Measurements from ENCODE around the gene SOX15. TPM values are rescaled to one million over a fixed set of nuclear protein-coding genes. Genes with fewer than 3 reads are reported as not detected.

SOX15 gene
- total and polyA plus RNA-seq, 10 of the 15 experiments (the other 5 are each of a cell fraction or from before 2014, with no cell fraction given) = 0.06 to 0.53 (median 0.16) TPM; not detected in 2

DNA sequence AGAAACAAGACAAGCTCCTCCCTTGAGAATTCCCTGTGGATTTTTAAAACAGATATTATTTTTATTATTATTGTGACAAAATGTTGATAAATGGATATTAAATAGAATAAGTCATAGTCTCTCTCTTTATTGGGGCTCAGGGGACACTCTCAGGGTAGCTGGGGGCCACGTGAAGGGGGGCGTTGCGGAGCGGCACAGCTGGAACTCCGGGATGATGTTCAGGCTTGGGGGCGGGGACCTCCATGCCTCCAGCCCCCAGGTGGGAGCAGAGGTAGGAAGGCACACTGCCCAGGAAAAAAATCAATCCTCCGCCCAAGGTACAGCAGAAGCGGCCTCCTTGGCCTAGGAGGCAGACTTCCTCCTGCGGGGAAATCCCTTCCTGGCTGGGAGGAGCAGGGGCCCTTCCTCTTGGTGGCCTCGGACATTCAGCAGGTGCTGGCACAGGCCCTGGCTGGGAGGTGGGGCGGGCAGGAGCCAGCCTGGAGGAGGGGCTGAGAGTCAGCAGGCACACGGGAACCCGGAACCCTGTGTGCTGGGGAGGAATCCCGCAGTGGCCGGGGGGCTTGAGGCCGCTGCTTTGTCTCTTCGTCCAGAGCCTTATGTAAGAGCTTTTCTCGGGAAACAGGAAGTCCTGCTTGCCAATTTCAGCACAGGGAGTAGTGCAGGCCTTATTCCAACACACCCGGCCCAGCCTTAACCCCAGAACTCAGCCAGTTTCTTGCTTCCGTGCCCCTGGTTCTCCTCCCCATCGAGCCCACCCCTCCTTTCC lies 31.9 kb downstream of the SOX15 start (continued):
- peak; percentile 41 for TF ChIP-seq RELA (IDR thresholded peaks at IDR 0.05; ENCODE audit: borderline replicate concordance, partially characterized antibody)
- TF ChIP-seq, protein P1, sequence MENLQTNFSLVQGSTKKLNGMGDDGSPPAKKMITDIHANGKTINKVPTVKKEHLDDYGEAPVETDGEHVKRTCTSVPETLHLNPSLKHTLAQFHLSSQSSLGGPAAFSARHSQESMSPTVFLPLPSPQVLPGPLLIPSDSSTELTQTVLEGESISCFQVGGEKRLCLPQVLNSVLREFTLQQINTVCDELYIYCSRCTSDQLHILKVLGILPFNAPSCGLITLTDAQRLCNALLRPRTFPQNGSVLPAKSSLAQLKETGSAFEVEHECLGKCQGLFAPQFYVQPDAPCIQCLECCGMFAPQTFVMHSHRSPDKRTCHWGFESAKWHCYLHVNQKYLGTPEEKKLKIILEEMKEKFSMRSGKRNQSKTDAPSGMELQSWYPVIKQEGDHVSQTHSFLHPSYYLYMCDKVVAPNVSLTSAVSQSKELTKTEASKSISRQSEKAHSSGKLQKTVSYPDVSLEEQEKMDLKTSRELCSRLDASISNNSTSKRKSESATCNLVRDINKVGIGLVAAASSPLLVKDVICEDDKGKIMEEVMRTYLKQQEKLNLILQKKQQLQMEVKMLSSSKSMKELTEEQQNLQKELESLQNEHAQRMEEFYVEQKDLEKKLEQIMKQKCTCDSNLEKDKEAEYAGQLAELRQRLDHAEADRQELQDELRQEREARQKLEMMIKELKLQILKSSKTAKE (IDR thresholded peaks at IDR 0.05; ENCODE audit: low read depth, poor library complexity, severe bottlenecking) = no peak
- TF ChIP-seq, protein P2, sequence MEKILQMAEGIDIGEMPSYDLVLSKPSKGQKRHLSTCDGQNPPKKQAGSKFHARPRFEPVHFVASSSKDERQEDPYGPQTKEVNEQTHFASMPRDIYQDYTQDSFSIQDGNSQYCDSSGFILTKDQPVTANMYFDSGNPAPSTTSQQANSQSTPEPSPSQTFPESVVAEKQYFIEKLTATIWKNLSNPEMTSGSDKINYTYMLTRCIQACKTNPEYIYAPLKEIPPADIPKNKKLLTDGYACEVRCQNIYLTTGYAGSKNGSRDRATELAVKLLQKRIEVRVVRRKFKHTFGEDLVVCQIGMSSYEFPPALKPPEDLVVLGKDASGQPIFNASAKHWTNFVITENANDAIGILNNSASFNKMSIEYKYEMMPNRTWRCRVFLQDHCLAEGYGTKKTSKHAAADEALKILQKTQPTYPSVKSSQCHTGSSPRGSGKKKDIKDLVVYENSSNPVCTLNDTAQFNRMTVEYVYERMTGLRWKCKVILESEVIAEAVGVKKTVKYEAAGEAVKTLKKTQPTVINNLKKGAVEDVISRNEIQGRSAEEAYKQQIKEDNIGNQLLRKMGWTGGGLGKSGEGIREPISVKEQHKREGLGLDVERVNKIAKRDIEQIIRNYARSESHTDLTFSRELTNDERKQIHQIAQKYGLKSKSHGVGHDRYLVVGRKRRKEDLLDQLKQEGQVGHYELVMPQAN (conservative IDR thresholded peaks at IDR 0.05) = no peak
- no peak for TF ChIP-seq MEF2A (IDR thresholded peaks at IDR 0.05; ENCODE audit: insufficient read depth, low read depth, low read length)
- no peak for TF ChIP-seq ZNF207 (IDR thresholded peaks at IDR 0.05; ENCODE audit: borderline replicate concordance)
- TF ChIP-seq ZNF622 (IDR thresholded peaks at IDR 0.05) = no peak
- TF ChIP-seq, protein P3, sequence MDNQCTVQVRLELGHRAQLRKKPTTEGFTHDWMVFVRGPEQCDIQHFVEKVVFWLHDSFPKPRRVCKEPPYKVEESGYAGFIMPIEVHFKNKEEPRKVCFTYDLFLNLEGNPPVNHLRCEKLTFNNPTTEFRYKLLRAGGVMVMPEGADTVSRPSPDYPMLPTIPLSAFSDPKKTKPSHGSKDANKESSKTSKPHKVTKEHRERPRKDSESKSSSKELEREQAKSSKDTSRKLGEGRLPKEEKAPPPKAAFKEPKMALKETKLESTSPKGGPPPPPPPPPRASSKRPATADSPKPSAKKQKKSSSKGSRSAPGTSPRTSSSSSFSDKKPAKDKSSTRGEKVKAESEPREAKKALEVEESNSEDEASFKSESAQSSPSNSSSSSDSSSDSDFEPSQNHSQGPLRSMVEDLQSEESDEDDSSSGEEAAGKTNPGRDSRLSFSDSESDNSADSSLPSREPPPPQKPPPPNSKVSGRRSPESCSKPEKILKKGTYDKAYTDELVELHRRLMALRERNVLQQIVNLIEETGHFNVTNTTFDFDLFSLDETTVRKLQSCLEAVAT (IDR thresholded peaks at IDR 0.05) = peak; percentile 49; the same call in 1 of the 2 replicates
- no peak for TF ChIP-seq NFYA (IDR thresholded peaks at IDR 0.05; ENCODE audit: borderline replicate concordance, low read depth, low read length)
- TF ChIP-seq BRCA1 (IDR thresholded peaks at IDR 0.05; ENCODE audit: low read depth, low read length) = no peak
- TF ChIP-seq NBN (IDR thresholded peaks at IDR 0.05) = 0 out of 2 replicates have a peak, but pooled peaks have one; percentile 65
- no peak for TF ChIP-seq CREB1 (IDR thresholded peaks at IDR 0.05; ENCODE audit: low read depth)
- TF ChIP-seq IKZF1 (conservative IDR thresholded peaks at IDR 0.05) = peak; percentile 86
- TF ChIP-seq POLR2AphosphoS2 (IDR thresholded peaks at IDR 0.05; ENCODE audit: low read depth, low read length) = no peak
- TF ChIP-seq, protein P4, sequence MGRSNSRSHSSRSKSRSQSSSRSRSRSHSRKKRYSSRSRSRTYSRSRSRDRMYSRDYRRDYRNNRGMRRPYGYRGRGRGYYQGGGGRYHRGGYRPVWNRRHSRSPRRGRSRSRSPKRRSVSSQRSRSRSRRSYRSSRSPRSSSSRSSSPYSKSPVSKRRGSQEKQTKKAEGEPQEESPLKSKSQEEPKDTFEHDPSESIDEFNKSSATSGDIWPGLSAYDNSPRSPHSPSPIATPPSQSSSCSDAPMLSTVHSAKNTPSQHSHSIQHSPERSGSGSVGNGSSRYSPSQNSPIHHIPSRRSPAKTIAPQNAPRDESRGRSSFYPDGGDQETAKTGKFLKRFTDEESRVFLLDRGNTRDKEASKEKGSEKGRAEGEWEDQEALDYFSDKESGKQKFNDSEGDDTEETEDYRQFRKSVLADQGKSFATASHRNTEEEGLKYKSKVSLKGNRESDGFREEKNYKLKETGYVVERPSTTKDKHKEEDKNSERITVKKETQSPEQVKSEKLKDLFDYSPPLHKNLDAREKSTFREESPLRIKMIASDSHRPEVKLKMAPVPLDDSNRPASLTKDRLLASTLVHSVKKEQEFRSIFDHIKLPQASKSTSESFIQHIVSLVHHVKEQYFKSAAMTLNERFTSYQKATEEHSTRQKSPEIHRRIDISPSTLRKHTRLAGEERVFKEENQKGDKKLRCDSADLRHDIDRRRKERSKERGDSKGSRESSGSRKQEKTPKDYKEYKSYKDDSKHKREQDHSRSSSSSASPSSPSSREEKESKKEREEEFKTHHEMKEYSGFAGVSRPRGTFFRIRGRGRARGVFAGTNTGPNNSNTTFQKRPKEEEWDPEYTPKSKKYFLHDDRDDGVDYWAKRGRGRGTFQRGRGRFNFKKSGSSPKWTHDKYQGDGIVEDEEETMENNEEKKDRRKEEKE (IDR thresholded peaks at IDR 0.05) = no peak
- peak; percentile 56 to 65; a peak in 2 of 4 replicates for TF ChIP-seq IKZF2 (IDR thresholded peaks at IDR 0.05)
- TF ChIP-seq, protein P5, sequence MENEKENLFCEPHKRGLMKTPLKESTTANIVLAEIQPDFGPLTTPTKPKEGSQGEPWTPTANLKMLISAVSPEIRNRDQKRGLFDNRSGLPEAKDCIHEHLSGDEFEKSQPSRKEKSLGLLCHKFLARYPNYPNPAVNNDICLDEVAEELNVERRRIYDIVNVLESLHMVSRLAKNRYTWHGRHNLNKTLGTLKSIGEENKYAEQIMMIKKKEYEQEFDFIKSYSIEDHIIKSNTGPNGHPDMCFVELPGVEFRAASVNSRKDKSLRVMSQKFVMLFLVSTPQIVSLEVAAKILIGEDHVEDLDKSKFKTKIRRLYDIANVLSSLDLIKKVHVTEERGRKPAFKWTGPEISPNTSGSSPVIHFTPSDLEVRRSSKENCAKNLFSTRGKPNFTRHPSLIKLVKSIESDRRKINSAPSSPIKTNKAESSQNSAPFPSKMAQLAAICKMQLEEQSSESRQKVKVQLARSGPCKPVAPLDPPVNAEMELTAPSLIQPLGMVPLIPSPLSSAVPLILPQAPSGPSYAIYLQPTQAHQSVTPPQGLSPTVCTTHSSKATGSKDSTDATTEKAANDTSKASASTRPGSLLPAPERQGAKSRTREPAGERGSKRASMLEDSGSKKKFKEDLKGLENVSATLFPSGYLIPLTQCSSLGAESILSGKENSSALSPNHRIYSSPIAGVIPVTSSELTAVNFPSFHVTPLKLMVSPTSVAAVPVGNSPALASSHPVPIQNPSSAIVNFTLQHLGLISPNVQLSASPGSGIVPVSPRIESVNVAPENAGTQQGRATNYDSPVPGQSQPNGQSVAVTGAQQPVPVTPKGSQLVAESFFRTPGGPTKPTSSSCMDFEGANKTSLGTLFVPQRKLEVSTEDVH (IDR thresholded peaks at IDR 0.05; ENCODE audit: low read depth, partially characterized antibody) = no peak
- TF ChIP-seq, protein P6, sequence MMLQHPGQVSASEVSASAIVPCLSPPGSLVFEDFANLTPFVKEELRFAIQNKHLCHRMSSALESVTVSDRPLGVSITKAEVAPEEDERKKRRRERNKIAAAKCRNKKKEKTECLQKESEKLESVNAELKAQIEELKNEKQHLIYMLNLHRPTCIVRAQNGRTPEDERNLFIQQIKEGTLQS (IDR thresholded peaks at IDR 0.05; ENCODE audit: borderline replicate concordance, extremely low read depth, low read depth, low read length) = no peak
